Osteocyte (in vitro differentiated cells): Measurements from ENCODE around the gene PUM2. TPM values are rescaled to one million over a fixed set of nuclear protein-coding genes. Genes with fewer than 3 reads are reported as not detected.

ENCODE experiments used
- DNase-seq: peaks from one replicate; pipeline ENCODE4 v3.0.0; 2021; ENCODE audit warnings: mixed read lengths; ENCODE audit not compliant: unreplicated experiment; ENCODE audit errors: extremely low spot score
- H3K27ac Mint-ChIP-seq: one replicate; pipeline ENCODE4 v1.8.0; 2021; ENCODE audit warnings: mild to moderate bottlenecking, mixed read lengths; ENCODE audit not compliant: unreplicated experiment
- H3K27me3 Mint-ChIP-seq: one replicate; pipeline ENCODE4 v1.8.0; 2021; ENCODE audit warnings: mixed read lengths; ENCODE audit not compliant: unreplicated experiment
- H3K36me3 Mint-ChIP-seq: one replicate; pipeline ENCODE4 v1.8.0; 2021; ENCODE audit warnings: mixed read lengths; ENCODE audit not compliant: unreplicated experiment
- H3K4me1 Mint-ChIP-seq: one replicate; pipeline ENCODE4 v1.8.0; 2021; ENCODE audit warnings: mixed read lengths; ENCODE audit not compliant: unreplicated experiment
- H3K4me3 Mint-ChIP-seq: one replicate; pipeline ENCODE4 v1.8.0; 2021; ENCODE audit warnings: mild to moderate bottlenecking, moderate library complexity, mixed read lengths; ENCODE audit not compliant: unreplicated experiment
- H3K9me3 Mint-ChIP-seq: one replicate; pipeline ENCODE4 v1.8.0; 2021; ENCODE audit warnings: mixed read lengths; ENCODE audit not compliant: unreplicated experiment
- CTCF ChIP-seq: fragments of 200-600 bp; sonication (generic); IDR thresholded peaks from 2 replicates; pipeline ENCODE4 v1.5.0; 2021; ENCODE audit warnings: antibody characterized with exemption, mild to moderate bottlenecking, moderate library complexity
- total RNA-seq: library from RNA; stranded (reverse); gene quantifications from 2 replicates; pipeline ENCODE4 v1.2.1, GENCODE V29; 2021

The PUM2 gene
- total RNA-seq, 1 donor from 2014 or later, result 82.2 TPM

- TF ChIP-seq CTCF, result no peak
- no peak for DNase-seq
- no peaks in the 10 kb centered on the region for H3K9me3 Mint-ChIP-seq
- peaks cover 31% of the 10 kb centered on the region for H3K36me3 Mint-ChIP-seq
- H3K27ac Mint-ChIP-seq, result no peak overlapping the region
- peaks cover 15% of the 10 kb centered on the region for H3K4me1 Mint-ChIP-seq
- H3K4me3 Mint-ChIP-seq, result no peak overlapping the region
- H3K27me3 Mint-ChIP-seq, result no peaks in the 10 kb centered on the region
These were observed 57.7 kb downstream of the PUM2 start for GRCh38 chr2:20292984-20293383.

- DNase-seq, result no peak
- Mint-ChIP-seq H3K4me1 (peaks cover 15% of the 10 kb centered on the region), H3K9me3 (no peaks in the 10 kb centered on the region), H3K36me3 (peaks cover 24% of the 10 kb centered on the region), H3K27ac (peak overlapping the region; percentile 81), H3K27me3 (no peaks in the 10 kb centered on the region), H3K4me3 (no peak overlapping the region)
- TF ChIP-seq CTCF, result no peak
These were observed 58.7 kb downstream of the PUM2 start for GRCh38 chr2:20291846-20292408.

DNA sequence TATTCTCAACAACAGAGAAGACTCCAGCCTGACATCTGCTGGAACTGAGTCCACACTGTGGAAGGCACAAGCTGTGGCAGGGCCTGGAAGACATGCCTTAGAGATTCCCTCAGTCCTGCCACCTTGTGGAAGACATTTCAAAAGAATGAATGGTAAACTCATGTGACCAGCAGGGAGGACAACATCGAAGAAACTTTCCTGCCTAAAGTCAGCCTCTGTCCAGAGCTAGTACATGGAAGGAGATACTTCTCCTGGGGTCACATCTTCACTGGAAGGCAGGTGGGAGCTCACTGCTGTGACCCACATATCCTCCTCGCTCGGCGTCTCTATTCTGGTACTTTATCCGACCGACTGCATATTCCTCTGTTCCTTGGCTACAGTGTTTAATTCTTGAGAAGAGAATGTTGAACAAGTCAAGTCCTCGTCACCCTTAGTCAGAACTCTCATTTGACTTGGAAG lies 59.5 kb downstream of the PUM2 start:
- Mint-ChIP-seq H3K36me3 (peaks cover 20% of the 10 kb centered on the region), H3K27ac (peak overlapping the region; percentile 81), H3K27me3 (no peaks in the 10 kb centered on the region), H3K4me3 (no peak overlapping the region), H3K4me1 (peaks cover 15% of the 10 kb centered on the region), H3K9me3 (no peaks in the 10 kb centered on the region)
- TF ChIP-seq CTCF, result peak; percentile 77
- DNase-seq, result no peak

DNA sequence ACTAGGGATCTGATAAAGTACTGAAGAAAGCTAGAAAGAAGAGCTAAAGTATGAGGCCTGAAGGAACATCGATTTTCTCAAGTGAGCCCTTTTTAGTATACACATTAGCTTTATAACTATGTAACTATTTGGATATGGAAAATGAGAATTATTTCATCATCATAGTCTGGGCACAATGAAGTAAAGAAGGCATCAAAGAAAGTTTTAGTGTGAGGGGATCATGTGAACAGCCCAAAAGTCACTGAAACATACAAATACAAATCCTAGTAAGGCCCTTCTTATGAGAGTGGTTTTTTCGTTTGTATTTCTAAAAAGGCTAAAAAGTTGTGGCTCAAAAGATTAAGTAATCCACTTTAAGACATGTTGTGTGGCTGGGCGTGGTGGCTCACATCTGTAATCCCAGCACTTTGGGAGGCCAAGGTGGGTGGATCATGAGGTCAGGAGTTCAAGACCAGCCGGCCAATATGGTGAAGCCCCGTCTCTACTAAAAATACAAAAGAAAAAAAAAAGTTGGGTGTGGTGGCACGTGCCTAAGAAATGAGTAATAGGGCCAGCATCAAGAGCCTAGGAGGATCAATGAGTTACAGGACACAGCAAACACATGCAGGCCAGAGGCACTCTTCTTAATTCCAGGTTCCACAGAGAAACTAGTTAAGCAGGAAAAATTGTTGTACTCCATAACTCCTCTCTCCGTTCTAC lies 61.9 kb downstream of the PUM2 start:
- peaks cover 15% of the 10 kb centered on the region for H3K36me3 Mint-ChIP-seq
- H3K4me3 Mint-ChIP-seq, result no peak overlapping the region
- DNase-seq, result no peak
- H3K27ac Mint-ChIP-seq, result no peak overlapping the region
- H3K4me1 Mint-ChIP-seq, result peaks cover 5% of the 10 kb centered on the region
- H3K27me3 Mint-ChIP-seq, result no peaks in the 10 kb centered on the region
- no peak for TF ChIP-seq CTCF
- no peaks in the 10 kb centered on the region for H3K9me3 Mint-ChIP-seq

DNA sequence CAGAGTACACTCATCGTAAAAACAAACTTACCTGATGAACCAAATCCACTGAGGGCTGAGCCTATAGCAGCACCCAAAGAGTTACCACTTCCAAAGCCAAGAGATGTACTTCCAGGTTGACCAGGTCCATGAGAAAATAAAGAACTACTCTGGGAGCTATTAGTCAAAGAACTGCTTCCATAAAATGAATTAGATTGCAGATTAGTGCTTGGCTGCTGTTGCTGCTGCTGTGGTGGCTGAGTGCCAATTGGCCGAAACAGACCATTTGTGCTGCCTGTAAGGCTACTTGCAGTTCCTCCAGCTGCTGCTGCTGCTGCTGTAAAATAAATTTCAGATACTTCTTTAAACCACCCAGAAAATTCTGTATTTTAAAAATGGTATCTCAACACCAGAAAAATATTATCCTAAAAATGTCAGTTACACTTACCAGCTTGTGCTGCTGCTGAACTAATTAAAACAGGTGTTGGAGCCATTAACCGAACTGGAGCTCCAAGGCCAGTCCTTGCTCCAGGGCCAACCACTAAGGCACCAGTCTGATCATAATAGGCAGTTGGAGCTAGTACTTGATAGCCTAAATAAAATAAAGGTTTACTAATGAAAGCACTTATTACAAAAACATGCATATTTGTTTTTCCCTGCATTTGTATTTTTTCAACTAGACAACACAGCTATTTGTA lies 67.6 kb downstream of the PUM2 start:
- peaks cover 24% of the 10 kb centered on the region for H3K36me3 Mint-ChIP-seq
- TF ChIP-seq CTCF, result no peak
- no peaks in the 10 kb centered on the region for H3K9me3 Mint-ChIP-seq
- H3K27ac Mint-ChIP-seq, result no peak overlapping the region
- DNase-seq, result no peak
- no peaks in the 10 kb centered on the region for H3K4me1 Mint-ChIP-seq
- H3K4me3 Mint-ChIP-seq, result no peak overlapping the region
- H3K27me3 Mint-ChIP-seq, result no peaks in the 10 kb centered on the region
